GM18867 (cell line): ENCODE results near the gene SLC39A2.
"Not testable (repeated sequence)": the region's sequence is repeated elsewhere in the genome, so short reads cannot be mapped to it uniquely, and the experiment has no call there.

Experiments used
- ATAC-seq: cut with Tn5 transposase; IDR thresholded peaks from one replicate; pipeline ENCODE4 v1.9.1; 2021; ENCODE audit warnings: mild to moderate bottlenecking, moderate library complexity; ENCODE audit not compliant: unreplicated experiment

The SLC39A2 gene

DNA sequence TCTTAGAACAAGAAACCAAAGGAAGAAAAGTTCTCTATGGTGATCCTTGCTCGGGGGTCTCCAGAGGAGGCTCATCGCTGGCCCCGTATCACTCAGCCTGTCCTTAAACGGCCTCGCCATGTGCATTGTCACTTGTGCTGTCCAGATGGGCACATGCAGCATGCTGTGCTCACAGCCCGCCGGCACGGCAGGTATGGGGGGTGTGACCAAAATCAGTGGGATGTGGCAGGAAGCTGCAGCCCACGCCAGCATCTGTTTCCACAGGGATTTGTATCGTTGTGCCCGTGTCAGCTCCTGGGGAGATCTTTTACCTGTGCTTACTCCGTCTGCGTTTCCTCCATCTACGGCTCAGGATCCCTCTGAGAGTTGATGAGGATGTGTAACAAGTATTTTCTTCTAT, 2.6 kb upstream of the SLC39A2 start:
- no peak for ATAC-seq

DNA sequence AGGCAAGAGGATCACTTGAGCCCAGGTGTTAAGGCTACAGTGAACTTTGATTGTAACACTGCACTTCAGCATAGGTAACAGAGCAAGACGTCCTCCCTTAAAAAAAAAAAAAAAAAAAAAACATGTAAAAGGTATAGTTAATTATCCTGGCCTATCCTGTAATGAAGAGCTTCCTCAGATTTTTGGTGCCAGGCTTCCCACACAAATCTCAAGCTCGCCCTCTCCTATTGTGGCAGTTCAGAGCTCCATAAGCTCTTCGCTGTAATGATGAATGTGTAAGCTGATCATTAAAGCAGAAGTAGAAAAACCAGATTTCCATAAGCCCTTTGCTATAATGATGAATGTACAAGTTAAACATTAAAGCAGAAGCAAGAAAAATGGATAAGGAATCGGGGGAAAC, 2.0 kb upstream of the SLC39A2 start:
- no peak for ATAC-seq

DNA sequence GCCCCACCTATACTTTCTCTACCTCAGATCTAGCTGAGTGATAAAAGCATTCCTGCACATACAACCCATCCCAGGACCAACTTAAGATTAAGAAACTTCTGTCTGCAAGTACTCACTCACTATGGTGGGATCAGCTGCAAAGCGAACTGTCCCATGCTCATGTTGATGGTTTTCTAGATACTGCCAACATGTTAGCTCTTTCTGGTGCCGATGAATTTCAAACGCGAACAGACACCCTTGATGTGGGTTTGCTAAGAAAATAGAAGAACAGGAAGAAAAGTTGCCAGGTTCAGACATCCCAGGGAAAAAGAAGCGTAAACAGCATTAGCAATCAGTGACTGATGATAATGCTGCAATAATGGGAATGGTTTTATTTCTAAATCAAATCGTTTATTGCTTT, 1.5 kb upstream of the SLC39A2 start:
- ATAC-seq = no peak

DNA sequence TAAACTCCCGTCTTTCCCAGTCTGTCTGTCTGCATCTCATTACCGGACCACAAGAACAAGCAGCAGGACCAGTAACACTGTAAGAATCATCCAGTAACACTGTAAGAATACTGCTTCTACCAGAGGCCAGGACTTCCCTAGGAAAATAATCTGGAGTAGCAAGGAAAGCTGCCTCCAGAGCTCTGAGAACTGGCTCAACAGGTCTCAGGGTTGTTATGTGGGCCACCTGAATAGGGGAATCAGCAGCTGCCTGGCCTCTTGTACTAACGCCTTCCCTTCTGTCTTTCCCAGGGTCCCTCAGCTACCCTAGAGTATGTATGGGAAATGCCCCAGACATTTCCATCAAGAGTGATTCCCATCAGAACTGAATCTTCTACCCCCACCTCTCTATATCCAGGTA, 954 bp upstream of the SLC39A2 start:
- no peak for ATAC-seq

DNA sequence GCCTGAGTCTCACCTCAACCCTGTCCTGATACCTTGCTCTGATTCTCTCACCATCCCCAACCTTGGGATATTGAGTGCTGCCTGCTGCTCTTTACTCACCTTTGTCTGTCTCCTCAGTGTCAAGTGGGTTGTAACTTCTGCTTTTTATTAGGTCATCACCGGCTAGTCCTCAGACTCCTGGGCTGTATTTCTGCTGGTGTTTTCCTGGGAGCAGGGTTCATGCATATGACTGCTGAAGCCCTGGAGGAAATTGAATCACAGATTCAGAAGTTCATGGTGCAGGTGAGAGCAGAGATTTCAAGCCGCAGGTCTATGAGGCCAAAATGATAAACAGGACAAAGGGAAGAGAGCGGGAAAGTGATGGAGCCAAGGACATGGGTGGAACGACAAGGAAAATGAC, 498 bp downstream of the SLC39A2 start:
- no peak for ATAC-seq

DNA sequence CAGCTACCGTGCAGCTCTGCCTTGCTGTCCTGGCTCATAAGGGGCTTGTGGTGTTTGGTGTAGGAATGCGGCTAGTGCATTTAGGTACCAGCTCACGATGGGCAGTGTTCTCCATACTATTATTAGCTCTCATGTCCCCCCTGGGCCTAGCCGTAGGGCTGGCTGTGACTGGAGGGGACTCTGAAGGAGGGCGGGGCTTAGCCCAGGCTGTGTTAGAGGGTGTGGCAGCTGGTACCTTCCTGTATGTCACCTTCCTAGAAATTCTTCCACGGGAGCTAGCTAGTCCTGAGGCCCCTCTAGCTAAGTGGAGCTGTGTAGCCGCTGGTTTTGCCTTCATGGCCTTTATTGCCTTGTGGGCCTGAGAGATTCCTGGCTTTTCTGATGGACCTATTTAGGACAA, 2.1 kb downstream of the SLC39A2 start:
- no peak for ATAC-seq

DNA sequence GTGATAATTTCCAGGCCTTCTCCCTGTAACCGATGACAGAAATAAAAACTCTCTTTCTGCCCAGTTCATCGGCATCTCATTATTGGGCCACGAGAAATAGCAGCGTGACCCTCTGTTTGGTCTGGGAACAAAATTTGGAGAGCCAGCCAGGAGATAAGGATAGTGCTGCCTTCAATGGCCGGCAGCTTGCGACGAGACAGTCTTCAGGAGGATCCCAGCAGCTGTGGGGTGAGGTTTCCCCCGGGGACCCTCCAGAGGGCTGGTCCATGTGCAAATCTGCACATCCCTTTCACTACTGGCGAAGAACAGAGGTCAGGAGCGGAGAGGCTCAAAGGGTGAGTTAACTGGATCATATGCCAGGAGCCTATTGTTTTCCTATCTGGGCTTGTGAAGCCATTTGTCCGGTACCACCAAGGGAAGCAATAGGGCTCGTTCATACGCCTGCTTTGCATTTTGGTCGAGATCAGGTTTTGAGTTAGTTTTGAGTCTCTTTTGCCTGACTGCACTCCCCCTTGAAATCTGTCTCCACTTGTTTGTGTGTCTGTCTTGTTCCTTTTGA, 4.8 kb downstream of the SLC39A2 start:
- no peak for ATAC-seq

DNA sequence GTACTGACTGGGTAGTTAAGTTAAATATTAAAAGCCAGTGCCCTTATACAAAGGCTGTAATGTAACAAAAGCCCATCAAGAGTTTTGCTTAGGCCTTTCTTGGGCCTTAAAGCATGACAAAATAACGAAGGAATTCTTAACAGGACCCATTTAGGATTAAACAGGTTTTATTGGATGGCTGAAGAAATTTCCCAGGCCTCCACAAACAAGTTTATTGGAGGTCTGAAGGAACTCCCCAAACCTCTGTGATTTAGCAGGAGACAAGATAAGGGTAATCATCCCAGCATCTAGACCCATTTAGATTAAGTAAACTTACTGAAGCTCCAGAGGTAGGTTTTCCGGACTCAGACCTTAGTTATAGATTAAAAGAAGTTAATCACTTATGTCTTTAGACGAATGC, 10.6 kb downstream of the SLC39A2 start:
- ATAC-seq = not testable (repeated sequence)

DNA sequence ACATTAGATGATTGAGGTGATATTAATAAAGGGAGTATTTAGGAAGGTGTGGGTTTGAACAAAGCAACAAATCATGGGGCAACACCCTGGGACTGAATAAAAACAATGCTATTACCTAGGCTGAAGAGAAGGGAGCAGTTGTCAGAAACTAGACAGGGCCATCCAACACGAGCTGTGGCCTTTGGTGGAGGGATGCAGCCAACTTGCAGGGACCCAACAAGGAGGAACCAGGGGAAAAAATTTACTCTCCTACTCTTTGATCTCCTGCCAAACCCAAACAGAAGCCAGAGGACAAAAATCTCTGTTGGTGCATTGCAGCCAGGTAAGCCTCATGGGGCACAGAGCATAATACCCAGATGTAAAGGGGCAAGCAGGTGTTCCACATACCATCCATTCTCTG, 12.0 kb downstream of the SLC39A2 start:
- ATAC-seq = no peak

DNA sequence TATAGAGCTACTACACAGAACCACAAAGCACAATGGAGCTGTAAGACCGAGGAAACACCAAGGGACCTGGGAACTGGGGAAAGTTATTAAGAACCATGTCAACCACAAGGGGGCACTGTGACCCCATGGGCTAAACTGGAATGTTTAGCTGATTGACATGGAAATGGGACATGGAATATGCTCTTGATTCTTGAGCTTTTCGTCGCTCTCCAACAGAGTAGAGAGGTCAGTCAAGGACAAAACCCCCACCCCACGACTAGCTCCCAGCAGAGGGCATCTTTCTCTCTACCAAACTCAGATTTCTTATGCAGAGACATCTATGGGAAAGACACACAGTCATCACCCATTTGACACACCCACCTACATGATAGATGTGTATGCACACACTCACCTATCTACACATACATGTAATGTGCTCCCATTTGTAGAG, 15.7 kb downstream of the SLC39A2 start:
- no peak for ATAC-seq

DNA sequence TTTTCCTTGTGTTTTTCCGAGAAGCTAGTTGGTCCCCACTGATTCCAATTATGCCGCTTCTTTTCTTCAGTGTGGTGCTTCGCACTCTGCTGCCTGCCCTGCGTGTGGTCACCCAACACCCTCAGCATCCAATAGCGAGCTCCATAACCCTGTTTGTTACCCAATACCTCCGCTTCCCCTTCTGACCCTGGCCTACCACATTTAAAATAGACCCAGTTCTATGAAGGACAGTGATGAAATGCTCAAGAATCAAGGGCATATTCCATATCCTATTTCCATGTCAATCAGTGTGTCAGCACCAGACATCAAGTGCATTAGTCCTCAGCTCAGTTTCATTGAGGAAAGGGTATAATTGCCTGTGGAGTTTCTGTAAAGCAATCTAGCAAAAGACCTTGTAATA, 16.2 kb downstream of the SLC39A2 start:
- no peak for ATAC-seq

DNA sequence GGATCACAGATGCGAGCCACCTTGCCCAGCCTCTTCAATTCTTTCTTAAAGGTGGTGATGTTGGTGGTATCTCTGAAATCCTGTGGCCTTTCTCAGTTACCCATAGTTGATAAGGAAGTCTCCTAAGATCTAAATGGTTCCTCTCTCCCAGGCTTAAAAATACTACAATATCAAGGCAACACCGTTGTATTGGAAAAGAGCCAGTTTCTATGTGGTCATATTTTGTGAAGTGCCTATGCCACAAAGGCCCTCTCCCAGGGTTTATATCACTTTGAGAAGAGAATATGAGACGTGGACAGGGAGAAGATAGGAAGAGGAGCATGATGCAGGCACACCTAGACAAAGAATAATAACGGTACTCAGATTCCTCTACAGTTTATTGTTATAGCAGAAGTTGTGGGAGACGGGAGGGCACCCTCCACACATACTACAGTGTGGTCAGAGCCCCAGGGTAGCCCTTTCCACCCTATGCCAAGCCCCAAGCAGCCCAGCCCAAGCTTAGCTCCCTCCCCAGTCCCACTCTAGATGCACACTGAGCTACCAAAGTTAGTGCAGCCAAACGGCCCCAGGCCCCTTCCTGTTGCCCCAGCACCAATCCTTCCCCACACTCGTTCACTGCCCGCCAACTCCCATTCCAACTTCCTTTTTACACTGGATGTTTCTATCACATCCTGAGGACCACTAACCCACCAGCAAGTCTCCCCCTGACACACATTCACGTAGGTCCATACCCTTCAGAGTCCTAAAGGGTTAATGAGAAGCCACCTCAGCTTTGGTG, 17.5 kb downstream of the SLC39A2 start:
- no peak for ATAC-seq

DNA sequence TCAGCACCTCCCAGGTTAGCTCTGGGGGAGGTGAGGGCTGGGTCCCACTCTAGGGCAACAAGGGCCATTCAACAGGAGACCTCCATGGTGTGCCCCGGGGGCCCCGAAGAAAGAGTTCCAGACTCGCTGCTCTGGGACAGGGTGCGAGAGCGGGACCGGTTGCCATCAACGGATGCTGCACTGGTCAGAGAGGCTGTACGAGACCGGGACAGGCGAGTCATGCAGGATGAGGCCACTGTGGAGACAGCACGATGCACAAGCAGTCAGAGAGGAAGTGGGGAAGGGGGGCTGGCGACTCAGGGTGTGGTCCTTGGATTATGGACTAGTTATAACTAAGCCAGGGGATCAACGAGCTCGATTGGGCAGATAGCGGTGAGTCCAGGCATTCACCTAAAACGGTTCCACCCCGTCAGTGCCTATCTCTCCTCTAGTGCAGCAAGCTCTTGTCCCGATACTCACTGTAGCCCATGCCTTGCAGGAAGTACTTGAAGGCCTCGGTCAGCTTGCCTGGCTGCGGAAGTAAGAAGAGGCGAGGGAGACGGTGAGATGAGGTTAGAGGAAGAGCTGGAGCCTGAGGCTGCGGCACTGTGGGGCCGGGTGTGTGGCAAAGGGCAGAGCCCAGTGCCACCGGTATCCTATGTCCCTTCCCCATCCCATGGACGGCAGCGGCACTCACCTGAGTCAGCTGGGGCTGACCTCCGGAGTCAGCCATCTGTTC, 18.6 kb downstream of the SLC39A2 start:
- no peak for ATAC-seq

DNA sequence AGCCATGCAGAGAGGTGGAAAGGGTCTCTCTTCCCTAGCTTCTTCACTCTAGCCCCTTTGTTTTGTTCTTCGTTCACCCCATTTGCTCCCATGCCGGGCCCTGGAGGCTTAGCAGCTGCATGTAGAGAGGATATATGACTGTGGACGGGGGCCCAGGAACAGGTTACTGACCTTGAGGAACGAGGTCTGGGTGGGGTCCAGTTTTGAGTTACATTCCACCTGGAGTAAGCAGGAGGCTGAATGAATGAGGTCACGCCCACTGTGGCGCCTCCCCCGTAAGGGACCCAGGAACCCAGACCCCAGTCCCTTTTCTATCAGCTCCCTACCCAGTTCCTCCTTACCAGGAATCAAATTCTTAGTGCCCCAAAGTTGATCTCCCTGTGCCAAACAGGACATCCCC, 19.2 kb downstream of the SLC39A2 start:
- ATAC-seq = no peak

DNA sequence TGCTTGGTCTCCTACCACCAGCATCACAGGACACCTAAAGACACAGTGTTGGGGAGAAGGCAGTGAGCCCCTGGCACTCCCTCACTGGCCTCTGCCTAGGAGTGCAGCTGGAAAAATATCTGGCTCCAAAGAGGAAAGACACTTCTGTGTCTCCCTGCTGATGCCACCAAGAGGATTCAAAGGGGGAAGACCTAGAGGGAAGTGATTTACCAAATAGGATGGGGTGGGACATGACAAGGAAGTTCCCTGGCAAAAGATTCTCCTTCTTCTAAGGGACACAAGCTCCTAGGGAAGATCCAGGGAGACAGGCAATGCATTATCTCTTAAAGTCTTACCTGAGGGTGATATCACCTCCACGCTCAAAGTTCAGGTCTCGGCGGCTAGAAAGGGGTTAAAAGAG, 19.7 kb downstream of the SLC39A2 start:
- no peak for ATAC-seq

DNA sequence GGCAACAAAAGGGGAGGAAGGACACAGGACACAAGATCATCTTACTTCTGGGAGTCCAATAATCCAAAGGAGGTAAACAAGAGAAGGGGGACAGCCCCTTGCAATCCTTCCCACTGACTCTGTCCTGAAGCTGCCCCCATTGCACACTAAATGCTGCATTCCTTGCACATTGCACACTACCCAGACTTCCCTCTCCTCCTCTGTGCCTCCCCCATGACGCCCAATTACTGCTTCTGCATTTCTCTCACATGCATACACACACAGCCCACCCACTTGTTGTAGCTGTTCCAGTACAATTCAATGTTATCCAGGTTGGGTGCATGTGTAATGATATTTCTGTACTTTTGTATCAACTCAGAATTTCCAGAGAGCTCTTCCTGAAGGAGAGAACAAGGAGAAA, 20.3 kb downstream of the SLC39A2 start:
- no peak for ATAC-seq

DNA sequence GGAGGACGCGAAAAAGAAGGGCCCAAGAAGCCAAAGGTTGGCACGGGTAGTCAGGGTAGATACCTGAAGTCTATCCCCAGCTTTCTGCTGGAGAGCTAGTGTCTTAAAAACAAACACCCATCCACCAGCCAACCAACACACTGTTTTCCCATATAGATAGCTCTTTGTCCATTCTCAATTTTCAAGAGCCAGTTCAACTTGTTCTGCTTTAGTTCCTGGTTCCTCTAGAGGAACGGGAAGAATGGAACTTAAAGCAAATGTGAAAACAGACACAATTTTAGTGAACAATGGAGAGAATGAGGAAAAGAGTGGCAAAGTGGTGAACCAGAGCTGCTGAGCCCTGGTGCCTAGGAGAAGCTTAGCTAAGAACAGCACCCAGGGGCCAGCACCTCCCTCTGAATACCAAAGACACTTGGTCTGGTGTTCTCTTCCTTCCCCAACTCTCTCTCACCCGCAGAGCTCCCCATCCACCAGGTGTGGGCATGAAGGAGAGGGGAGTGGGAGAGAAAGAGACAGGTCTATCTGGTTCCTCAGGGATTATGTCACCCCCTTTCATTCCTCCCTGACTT, 22.0 kb downstream of the SLC39A2 start:
- no peak for ATAC-seq

DNA sequence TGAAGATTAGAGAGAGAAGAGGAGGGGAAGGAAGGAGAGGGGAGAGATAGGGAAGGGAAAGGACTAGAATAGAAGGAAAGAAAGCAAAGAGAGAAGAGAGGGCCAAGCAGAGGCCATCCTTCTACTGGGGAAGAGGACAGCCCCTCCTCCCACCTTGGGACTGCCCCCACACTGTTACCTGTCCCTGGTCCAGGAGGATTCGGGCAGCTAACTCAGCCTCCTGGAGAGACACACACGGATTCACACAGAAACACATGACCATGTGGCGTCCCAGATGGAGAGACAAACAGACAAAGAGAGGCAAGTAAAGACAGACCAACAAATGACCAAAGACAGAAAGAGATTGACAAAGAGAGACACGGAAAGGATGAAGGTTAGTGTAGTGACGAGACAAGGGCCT, 23.6 kb downstream of the SLC39A2 start:
- ATAC-seq = no peak

DNA sequence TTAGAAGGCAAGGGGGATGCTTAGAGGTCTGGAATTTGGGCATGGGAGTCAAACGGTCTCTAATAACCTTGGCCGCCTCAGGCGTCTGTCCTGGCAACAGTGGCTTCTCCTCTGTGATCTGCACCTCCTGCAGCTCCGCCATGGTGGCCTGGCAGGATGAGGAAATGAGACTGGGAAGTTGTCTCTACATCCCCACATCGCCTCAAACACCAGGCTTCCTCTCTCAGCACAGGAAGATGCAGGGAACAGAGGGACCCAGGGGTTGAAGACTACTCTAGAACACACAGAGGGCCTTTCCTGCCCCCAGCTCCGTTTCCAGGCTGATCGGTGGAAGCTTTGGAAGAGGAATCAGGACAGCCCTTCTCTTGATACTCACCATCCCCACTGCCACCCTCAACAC, 24.1 kb downstream of the SLC39A2 start:
- ATAC-seq = no peak

DNA sequence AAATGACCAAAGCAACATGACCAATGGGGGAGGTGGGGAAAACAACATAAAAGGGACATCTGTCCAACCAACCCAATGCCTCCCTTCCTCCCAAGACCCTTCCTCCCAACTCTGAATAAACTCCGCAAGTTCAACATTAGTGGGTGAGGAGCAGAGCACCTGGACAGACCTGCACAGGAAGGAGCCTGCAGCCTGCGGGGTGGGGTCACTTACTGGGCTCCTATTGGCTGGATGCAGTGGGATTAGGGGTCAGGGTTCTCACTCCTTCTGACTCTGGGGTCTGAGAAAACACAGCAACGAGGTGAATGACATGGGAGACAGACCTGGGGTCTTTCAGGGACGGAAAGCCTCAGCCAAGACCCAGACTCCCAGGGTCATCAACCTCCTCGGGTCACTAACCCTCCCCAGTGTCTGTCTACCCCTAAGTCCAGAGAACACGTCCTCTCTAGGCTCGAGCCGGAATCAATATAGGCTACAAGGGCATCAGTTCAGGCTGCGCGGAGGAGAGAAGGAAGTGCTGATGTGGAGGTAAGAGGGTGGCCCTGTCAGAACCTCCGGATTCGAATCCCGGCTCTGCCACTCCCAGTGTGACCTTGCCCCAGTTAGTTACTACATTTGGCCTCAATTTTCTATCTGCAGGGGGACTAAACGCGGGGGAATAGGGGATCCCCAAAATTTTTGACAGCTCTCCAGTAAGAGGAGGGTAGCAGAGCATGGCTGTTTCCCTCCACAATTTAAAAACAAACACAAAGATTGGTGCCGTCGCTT, 24.9 kb downstream of the SLC39A2 start:
- ATAC-seq = no peak
